Peyer's patch (tissue), 4 donors: ENCODE measurements around the gene SYT9.

ENCODE experiments used
- CTCF ChIP-seq, 6 experiments: fragments of 450-650 bp in 4 of 6; fragments of 200-600 bp in 2 of 6; sonication (generic) in 1 of 6; IDR thresholded peaks; one replicate each; pipeline ENCODE4 v1.5.1; 2017 to 2019; ENCODE audit warnings: antibody characterized with exemption in 6 of 6, mild to moderate bottlenecking in 3 of 6, moderate library complexity in 1 of 6
- POLR2A ChIP-seq, 2 donors: fragments of 450-650 bp; IDR thresholded peaks; one replicate each; pipeline ENCODE4 v1.5.1; 2017; ENCODE audit warnings: antibody characterized with exemption in 2 of 2, mild to moderate bottlenecking in 2 of 2, moderate library complexity in 2 of 2

- TF ChIP-seq CTCF (IDR thresholded peaks at IDR 0.05): no peak
- TF ChIP-seq POLR2A (IDR thresholded peaks at IDR 0.05): no peak
Measured at GRCh38 chr11:7487360-7487759, 235.7 kb downstream of the SYT9 start.
